D721Med (cell line): ENCODE data around the gene CALN1.

ENCODE experiments used
- DNase-seq: peaks from one replicate; pipeline ENCODE4 v3.0.0; 2011; ENCODE audit warnings: low spot score; ENCODE audit not compliant: insufficient read length
- FAIRE-seq: peaks from 2 replicates; lab custom pipeline; 2011; peaks lifted over from hg19 to GRCh38; lab: Jason Lieb, UNC
- TF ChIP-seq, protein P1 (sequence below): IDR thresholded peaks from 2 replicates; pipeline ENCODE4 v1.5.1; 2012; ENCODE audit warnings: mild to moderate bottlenecking, control low read depth; ENCODE audit not compliant: insufficient read depth; ENCODE audit errors: missing control alignments

Gene CALN1

DNA sequence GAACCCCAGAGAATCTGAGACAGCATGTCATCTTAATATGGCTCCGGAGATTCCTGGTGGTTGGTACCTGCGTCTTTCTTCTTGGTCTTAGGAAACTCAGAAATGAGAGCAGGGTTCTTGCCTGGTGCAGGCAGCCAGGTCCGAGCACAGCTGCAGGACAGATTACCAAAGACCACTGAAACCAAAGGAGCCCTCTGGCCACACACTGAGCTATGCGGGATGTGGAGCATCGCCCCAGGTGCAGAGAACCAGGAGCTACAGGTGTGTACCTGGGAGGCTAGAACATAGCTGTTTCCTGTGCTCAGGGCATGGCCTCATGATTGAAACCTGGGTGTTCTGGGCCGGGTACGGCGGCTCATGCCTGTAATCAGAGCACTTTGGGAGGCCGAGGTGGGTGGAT, 635.4 kb downstream of the CALN1 start:
- no peak for FAIRE-seq
- TF ChIP-seq, protein P1, sequence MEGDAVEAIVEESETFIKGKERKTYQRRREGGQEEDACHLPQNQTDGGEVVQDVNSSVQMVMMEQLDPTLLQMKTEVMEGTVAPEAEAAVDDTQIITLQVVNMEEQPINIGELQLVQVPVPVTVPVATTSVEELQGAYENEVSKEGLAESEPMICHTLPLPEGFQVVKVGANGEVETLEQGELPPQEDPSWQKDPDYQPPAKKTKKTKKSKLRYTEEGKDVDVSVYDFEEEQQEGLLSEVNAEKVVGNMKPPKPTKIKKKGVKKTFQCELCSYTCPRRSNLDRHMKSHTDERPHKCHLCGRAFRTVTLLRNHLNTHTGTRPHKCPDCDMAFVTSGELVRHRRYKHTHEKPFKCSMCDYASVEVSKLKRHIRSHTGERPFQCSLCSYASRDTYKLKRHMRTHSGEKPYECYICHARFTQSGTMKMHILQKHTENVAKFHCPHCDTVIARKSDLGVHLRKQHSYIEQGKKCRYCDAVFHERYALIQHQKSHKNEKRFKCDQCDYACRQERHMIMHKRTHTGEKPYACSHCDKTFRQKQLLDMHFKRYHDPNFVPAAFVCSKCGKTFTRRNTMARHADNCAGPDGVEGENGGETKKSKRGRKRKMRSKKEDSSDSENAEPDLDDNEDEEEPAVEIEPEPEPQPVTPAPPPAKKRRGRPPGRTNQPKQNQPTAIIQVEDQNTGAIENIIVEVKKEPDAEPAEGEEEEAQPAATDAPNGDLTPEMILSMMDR = no peak
- DNase-seq = no peak

- DNase-seq = no peak
- FAIRE-seq = no peak
- TF ChIP-seq, protein P1 = no peak
These were observed 636.5 kb downstream of the CALN1 start for GRCh38 chr7:71775648-71776047.

DNA sequence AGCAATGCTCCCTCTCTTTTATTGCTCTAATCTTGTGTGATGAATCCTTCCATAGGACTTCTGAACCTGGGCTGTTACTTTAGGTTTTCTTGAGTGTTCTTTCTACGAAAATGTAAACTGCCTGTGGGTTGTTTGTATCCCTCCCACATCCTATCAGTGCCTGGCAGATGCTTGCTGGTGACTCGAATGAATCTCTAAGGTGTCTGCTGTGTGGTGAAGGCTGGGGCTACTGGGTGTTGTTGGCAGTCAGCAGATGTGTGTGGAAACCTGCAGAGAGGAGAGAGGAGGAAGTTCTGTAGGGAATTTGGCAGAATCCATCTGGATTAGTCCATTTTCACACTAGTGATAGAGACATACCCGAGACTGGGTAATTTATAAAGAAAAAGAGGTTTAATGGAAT, 639.4 kb downstream of the CALN1 start:
- no peak for DNase-seq
- no peak for FAIRE-seq
- TF ChIP-seq, protein P1 = no peak

DNA sequence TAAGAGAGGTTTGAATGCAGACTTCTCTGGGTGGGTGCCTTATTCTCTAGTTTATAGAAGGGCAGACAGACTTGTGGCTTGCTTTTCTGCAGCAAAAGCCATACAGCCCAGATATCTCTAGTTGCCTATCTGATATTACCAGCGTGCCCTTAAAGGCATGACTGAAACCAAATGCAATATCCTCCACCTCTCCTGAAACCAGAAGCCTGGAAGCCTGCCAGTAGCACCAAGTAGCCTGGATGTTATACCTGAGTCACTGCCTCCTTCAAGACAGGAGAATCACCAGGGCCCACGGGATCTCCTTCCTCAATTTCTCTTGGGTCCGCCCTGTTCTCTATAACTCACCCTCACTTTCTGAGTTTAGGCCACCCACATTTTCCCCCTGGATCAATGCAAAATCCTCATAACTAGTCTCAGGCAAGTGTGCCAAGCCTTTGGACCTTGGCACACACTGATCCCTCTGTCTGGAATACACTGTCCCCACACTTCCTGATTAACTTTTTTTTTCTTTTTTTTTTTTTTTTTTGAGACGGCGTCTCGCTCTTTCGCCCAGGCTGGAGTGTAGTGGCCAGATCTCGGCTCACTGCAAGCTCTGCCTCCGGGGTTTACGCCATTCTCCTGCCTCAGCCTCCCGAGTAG, 641.8 kb downstream of the CALN1 start:
- TF ChIP-seq, protein P1 = no peak
- FAIRE-seq = no peak

GRCh38 chr7:71769326-71769725, 642.8 kb downstream of the CALN1 start:
- FAIRE-seq (no peak), DNase-seq (no peak)
- TF ChIP-seq, protein P1 = no peak

More for the DNA sequence above, 641.8 kb downstream of the CALN1 start:
- no peak for DNase-seq

GRCh38 chr7:71768450-71768849, 643.7 kb downstream of the CALN1 start:
- TF ChIP-seq, protein P1 = no peak
- FAIRE-seq = no peak

DNA sequence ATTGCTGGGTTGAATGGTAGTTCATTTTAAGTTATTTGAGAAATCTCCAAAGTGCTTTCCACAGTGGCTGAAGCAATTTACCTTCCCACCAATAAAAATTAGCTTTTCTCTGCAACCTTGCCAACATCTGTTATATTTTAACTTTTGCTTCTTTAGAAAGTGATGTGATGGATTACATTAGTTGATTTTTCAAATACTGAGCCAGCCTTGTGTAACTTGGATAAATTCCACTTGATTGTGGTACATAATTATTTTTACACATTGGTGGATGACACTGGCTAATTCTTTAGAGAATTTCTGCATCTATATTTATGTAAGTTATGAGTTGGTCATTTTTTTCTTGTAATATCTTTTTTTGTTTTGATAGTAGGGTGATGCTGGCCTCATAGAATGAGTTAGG, 646.1 kb downstream of the CALN1 start:
- TF ChIP-seq, protein P1 = no peak
- DNase-seq = no peak
- no peak for FAIRE-seq

More at GRCh38 chr7:71768450-71768849, 643.7 kb downstream of the CALN1 start:
- no peak for DNase-seq
